ENCODE data around the gene THOC6. TPM values are rescaled to one million over a fixed set of nuclear protein-coding genes. Genes with fewer than 3 reads are reported as not detected.

THOC6 gene
- total RNA-seq, 1 donor from 2014 or later: 30.2 TPM

- Mint-ChIP-seq H3K36me3 (ENCODE audit: unreplicated experiment) (no peaks in the 10 kb centered on the region), H3K4me1 (ENCODE audit: low read depth, unreplicated experiment) (no peaks in the 10 kb centered on the region), H3K27ac (ENCODE audit: unreplicated experiment) (no peak overlapping the region), H3K9me3 (ENCODE audit: unreplicated experiment) (peaks cover 3% of the 10 kb centered on the region), H3K4me3 (ENCODE audit: unreplicated experiment) (no peak overlapping the region), H3K27me3 (ENCODE audit: unreplicated experiment) (peaks cover 3% of the 10 kb centered on the region)
- no peak for DNase-seq
- TF ChIP-seq CTCF (IDR thresholded peaks at IDR 0.05; ENCODE audit: partially characterized antibody, unreplicated experiment): no peak
Measured at GRCh38 chr16:3060339-3061127, 36.7 kb downstream of the THOC6 start.

- H3K36me3 Mint-ChIP-seq (ENCODE audit: unreplicated experiment): no peaks in the 10 kb centered on the region
- no peak for DNase-seq
- H3K27ac Mint-ChIP-seq (ENCODE audit: unreplicated experiment): no peak overlapping the region
- TF ChIP-seq CTCF (IDR thresholded peaks at IDR 0.05; ENCODE audit: partially characterized antibody, unreplicated experiment): no peak
- H3K4me1 Mint-ChIP-seq (ENCODE audit: low read depth, unreplicated experiment): no peaks in the 10 kb centered on the region
- peaks cover 6% of the 10 kb centered on the region for H3K9me3 Mint-ChIP-seq (ENCODE audit: unreplicated experiment)
- no peak overlapping the region for H3K4me3 Mint-ChIP-seq (ENCODE audit: unreplicated experiment)
- peaks cover 5% of the 10 kb centered on the region for H3K27me3 Mint-ChIP-seq (ENCODE audit: unreplicated experiment)
Measured at GRCh38 chr16:3062553-3062952, 38.7 kb downstream of the THOC6 start.

GRCh38 chr16:3063625-3064386 lies 40.0 kb downstream of the THOC6 start:
- H3K27ac Mint-ChIP-seq (ENCODE audit: unreplicated experiment): no peak overlapping the region
- no peak for DNase-seq
- no peak overlapping the region for H3K4me3 Mint-ChIP-seq (ENCODE audit: unreplicated experiment)

GRCh38 chr16:3065069-3065741 lies 41.4 kb downstream of the THOC6 start, which contains the start of gene IL32:
TSS of gene IL32 (plus strand) at chr16:3065640. CDS start at chr16:3065812, 172 bp downstream.
- peaks cover 1% of the 10 kb centered on the region for H3K27me3 Mint-ChIP-seq (ENCODE audit: unreplicated experiment)
- no peak within 1 kb of the TSS for H3K4me3 Mint-ChIP-seq (ENCODE audit: unreplicated experiment)
- no peak for DNase-seq
- no peaks in the 10 kb centered on the region for H3K36me3 Mint-ChIP-seq (ENCODE audit: unreplicated experiment)
- no peaks in the 10 kb centered on the region for H3K4me1 Mint-ChIP-seq (ENCODE audit: low read depth, unreplicated experiment)
- no peak for TF ChIP-seq CTCF (IDR thresholded peaks at IDR 0.05; ENCODE audit: partially characterized antibody, unreplicated experiment)
- H3K9me3 Mint-ChIP-seq (ENCODE audit: unreplicated experiment): peaks cover 5% of the 10 kb centered on the region
- H3K27ac Mint-ChIP-seq (ENCODE audit: unreplicated experiment): no peak within 1 kb of the TSS

More at GRCh38 chr16:3063625-3064386, 40.0 kb downstream of the THOC6 start:
- H3K36me3 Mint-ChIP-seq (ENCODE audit: unreplicated experiment): no peaks in the 10 kb centered on the region
- TF ChIP-seq CTCF (IDR thresholded peaks at IDR 0.05; ENCODE audit: partially characterized antibody, unreplicated experiment): no peak
- H3K27me3 Mint-ChIP-seq (ENCODE audit: unreplicated experiment): peaks cover 5% of the 10 kb centered on the region
- no peaks in the 10 kb centered on the region for H3K4me1 Mint-ChIP-seq (ENCODE audit: low read depth, unreplicated experiment)
- peaks cover 6% of the 10 kb centered on the region for H3K9me3 Mint-ChIP-seq (ENCODE audit: unreplicated experiment)
